NCI-H1092 (cell line): ENCODE measurements around the gene EPHA6.

ENCODE experiments used
- DNase-seq: peaks from one replicate; lab custom pipeline; 2025; lab: John Stamatoyannopoulos, UW

Gene EPHA6

DNA sequence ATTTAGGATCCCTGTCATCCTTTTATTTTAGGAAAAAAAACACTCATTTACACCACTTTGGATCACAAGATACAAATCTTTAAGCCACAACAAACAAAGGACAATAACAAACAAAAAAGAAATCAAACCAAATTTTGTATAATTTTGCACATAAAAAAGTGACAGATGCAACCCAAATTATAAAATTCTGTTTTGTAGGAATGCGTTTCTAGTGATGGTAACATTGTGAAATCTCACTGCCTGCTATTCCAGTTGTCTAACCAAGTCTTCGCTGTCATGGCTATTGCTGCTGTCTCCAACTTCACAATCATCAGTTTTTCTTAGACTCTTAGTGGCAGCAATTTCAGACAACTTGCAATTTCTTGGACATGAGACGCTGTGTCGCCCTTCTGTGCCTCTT is 891.8 kb downstream of the EPHA6 start:
- no peak for DNase-seq

DNA sequence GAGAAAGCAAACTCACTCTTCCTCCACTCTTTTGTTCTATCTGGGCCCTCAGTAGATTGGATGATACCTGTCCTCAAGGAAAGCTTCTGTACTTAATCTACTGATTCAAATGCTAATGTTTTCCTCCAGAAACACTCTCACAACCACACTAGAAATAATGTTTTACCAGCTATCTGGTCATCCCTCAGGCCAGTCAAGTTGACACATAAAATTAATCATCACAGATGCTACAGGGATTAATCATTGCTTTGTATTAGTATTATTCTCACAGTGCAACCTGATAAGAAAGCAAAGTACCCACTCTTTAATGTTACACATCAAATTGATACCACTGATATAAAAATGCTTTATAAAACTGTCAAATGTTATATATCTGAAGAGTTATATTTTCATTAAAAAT is 897.3 kb downstream of the EPHA6 start:
- DNase-seq = no peak

GRCh38 chr3:97712919-97713318 is 898.5 kb downstream of the EPHA6 start:
- DNase-seq = no peak

GRCh38 chr3:97713634-97714033 is 899.2 kb downstream of the EPHA6 start:
- DNase-seq = no peak

DNA sequence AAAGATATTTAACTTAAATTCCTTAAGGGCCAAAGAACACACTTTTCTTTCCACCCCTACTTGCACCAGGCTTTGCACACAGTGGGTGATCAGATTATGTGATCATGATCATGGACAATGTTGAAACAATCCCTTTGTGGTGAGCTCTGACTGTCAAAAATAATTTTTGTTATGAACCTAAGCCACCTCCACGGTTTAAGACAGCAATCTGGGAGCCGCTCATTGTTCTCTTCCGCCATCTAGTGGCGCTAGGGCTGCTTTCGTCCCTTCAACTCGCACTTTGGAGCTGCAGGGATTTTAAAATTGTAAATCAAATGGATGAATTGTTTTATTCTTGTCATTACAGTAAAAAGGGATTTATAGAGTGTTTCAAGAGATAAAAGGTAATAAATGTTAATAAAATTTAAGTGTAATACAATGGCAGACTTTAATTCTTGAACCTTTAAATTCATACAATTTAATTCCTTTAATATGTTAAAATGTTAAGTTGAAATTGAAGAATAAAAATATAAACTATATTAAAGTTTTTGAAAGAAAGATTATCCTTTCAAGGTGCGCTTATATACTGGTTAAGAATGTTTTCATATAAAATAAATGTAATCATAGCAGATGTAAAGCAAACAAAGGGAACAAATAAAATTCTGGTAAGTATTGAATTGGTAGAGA is 904.9 kb downstream of the EPHA6 start:
- peak; percentile 74 for DNase-seq

DNA sequence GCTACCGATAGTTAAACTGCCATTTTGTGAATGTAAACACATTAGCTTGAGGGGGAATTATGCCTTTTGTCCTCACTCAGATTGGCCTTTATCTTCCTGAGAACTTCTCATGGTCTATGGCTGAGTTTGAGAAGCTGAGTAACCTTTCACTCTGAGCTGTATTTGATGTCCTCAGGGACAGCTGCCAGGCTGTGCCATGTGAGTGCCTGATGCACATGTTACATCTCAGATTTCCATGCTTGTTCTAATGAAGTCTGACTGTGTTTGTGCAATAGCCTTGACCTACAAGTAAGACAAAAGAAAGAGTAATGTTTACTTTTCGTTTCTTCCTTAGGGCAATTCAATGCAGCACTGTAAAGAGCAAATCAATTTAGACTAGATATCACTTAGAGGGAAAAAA is 906.0 kb downstream of the EPHA6 start:
- peak; percentile 10 for DNase-seq

DNA sequence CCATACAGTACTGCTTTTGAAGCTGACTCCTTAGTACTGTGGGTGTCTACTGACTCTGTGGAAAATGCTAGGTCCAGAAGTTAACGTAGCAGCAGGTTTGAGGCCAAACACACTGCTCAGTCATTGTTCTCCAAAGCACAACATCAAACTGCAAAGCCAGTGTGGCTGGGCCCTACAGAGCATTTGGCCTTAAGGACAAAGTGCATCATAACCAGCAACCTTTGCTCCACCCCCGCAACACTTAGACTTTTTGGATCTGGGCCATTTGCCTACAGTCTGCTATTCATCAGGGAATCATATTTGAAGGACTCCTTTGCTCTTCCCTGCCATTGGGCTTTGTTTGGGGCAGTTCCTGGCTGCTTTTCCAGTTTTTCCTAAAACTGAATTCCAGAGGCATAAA is 907.1 kb downstream of the EPHA6 start:
- DNase-seq = no peak

- no peak for DNase-seq
Measured at GRCh38 chr3:97736928-97737327, 922.5 kb downstream of the EPHA6 start.

DNA sequence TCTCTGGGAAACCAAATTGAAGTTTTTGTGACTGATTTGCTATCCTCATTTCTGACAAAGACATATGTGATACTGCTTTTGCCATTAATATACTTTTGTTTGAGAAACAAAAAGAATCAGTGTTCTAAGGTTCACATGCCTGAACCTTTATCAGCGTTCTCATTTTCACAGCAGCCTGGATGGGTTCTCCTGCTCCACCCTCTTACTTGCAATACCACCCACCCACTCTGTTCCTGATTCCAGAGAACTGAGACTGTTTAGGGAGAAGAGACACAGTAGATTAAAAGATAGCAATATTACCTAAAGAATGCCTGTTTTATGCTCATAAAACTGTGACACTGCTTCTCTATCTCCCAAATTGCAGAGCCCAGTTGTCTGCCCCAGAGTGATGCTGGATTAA is 924.4 kb downstream of the EPHA6 start:
- no peak for DNase-seq

- DNase-seq = no peak
Measured at GRCh38 chr3:97742036-97742435, 927.6 kb downstream of the EPHA6 start.

GRCh38 chr3:97744289-97744688 is 929.9 kb downstream of the EPHA6 start:
- DNase-seq = no peak

DNA sequence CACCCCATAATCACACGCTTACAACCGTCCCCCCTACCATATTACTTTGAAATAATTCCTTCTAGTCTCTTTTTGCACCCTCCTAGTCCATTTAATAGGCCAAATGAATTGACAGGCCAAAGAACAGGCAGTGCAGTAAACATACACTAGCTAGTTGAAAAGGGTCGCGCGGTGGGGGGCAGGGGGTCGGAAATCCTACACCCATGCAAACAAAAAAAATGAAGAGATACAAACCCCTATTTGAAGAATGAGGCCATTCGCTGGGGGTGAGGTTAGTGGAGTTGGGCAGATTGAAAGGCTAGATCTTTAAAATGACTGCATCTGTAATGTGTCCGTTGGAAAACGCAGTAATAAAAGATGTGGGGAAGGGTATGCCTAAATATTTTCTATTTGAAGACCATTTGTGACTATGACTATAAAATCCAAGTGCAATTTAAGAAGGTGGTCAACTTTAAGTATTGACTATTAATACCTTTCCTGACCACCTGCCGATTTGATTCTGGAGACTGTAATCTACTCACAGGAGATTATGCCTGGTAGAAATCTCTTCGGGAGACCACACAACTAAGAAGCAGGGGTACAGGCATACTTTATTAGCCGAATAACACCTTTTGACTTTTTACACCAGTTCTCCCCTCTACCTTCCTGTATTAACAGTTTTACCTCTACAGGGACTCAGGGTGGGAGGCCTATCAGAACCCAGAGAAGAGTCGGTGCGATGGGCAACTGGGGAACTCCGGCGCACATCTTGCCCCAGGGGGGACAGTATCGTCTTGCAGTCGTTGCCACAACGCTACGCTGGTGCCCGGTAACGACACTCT is 949.4 kb downstream of the EPHA6 start:
- no peak for DNase-seq

DNA sequence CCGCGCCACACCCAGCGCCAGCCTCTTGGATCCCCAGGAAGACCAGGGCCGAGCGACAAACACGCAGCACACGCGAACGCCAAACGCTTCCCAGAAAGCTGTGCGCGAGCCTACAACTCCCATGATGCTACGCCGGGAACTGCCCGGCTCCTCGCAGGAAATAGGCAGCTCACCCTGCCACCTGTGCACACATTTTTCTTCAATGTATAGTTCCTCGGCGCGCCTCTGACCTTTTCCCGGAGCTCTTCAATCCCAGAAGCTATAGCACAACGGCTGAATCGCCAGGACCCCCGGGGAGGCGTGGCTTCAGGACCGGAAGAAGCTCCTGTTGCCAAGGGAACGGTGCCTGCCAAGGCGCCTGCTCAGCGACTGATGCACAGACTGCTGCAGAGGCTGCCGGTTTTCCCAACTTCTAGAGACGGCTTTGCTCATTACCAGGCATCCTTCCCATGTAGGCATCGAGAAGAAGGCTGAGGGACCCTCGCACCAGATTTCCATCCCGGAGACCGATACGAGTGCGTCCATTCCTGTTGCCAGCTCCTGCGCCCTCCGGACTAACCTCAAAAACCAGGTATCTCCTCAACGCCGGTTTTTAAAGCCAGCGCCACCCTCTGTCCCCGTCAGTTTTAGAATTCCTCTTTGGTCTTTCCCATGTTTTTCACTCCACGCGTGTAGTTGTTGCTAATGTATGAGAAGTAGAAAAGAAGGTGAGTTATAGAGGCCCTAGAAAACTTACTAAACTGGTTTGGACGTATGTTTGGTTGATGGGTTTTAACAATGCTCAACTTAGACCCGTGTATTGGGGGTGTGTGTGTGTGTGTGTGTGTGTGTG is 950.2 kb downstream of the EPHA6 start, which contains the start of gene ARL6:
Gene ARL6 (plus strand): TSS at position 352 of the 832 bp plus-strand sequence. CDS start 3,350 bp downstream, outside the sequence.
- DNase-seq = peak; percentile 88

DNA sequence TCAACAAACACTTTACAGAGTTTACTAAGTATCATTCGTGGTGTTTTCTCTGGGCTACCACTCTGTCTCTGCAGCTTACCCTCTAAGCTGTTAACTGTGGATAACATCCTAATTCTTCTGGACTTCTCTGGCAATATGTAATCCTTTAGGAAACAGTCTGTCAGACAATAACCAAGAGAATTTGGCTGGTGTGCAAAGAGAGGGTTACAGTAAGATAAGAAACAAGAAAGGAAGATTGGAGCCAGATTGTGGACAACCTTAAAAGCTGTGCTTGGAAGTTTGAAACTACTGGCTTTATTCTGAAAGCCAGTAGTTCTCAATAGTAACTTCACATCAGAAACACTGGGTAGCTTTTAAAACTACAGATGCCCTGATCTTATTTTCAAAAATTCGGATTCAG is 950.9 kb downstream of the EPHA6 start:
- no peak for DNase-seq

- DNase-seq = no peak
Measured at GRCh38 chr3:97772926-97773325, 958.5 kb downstream of the EPHA6 start.

DNA sequence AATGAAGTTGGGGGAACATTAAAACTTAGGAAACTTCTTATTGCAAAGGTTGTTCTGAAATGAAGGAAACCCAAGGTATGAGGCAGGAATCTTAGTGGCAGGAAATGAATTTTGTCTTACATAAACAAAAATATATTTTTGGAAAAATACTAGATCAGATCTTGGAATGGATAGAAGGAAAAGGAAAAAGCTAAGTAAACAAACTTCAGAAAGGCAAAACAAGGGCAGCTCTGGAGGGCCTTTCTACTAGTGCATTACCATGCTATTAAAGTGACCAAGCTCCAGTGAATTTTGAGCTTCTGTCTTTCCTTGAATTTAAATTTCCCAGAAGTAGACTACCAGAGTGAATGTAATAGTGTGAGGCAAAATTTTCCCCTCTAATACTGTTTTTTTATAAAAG is 963.8 kb downstream of the EPHA6 start:
- no peak for DNase-seq

- DNase-seq = peak; percentile 16
Measured at GRCh38 chr3:97793420-97794019, 979.1 kb downstream of the EPHA6 start.

DNA sequence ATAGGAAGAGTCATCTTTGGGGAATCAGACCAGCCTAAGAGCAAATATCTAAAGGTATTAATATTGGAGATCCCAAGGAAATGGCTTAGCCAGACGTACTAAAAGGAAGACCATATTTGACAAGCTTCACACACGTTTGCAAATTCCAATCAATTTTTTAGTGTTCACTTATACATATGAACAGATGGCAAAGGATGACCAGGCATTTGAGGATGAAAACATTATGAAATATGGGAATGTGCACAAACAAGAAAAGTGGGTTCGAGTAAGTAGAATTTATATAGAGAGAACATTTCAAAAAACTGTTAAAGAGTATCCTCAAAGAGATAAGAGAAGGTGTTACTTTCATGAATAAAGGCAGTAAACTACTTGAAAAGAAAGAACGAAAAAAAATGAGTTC is 981.6 kb downstream of the EPHA6 start:
- no peak for DNase-seq
